Suprapubic skin (tissue), 4 donors: ENCODE data around the gene GFY. TPM values are rescaled to one million over a fixed set of nuclear protein-coding genes. Genes with fewer than 3 reads are reported as not detected.
A peak's percentile ranks its signal among the peaks of the same experiment; 100 is the strongest.

ENCODE experiments used
- DNase-seq, 2 donors: peaks; one replicate each; pipeline ENCODE4 v3.0.0-alpha.2; 2019; ENCODE audit warnings: low spot score in 2 of 2
- H3K27ac ChIP-seq: fragments of 200-600 bp; sonication (generic); one replicate; pipeline ENCODE4 v1.5.1; 2019
- H3K27me3 ChIP-seq: fragments of 200-600 bp; sonication (generic); one replicate; pipeline ENCODE4 v1.5.1; 2019
- H3K36me3 ChIP-seq: fragments of 200-600 bp; sonication (generic); one replicate; pipeline ENCODE4 v1.5.1; 2019
- H3K4me1 ChIP-seq: fragments of 200-600 bp; sonication (generic); one replicate; pipeline ENCODE4 v1.5.1; 2019
- H3K4me3 ChIP-seq: fragments of 200-600 bp; sonication (generic); one replicate; pipeline ENCODE4 v1.5.1; 2019; ENCODE audit warnings: mild to moderate bottlenecking
- H3K9me3 ChIP-seq: fragments of 200-600 bp; sonication (generic); one replicate; pipeline ENCODE4 v1.5.1; 2019
- CTCF ChIP-seq, 2 donors: fragments of 200-600 bp in 1 of 2; fragments of 450-650 bp in 1 of 2; sonication (generic) in 1 of 2; IDR thresholded peaks; one replicate each; pipeline ENCODE4 v1.5.1; 2016 to 2019; ENCODE audit warnings: antibody characterized with exemption in 2 of 2, mild to moderate bottlenecking in 1 of 2, moderate library complexity in 1 of 2
- EP300 ChIP-seq: sonication (generic); formaldehyde crosslinking; IDR thresholded peaks from one replicate; pipeline ENCODE4 v1.6.1; 2017; ENCODE audit warnings: antibody characterized with exemption
- POLR2A ChIP-seq, 2 donors: fragments of 450-650 bp; IDR thresholded peaks; one replicate each; pipeline ENCODE4 v1.6.1; 2017; ENCODE audit warnings: antibody characterized with exemption in 2 of 2, mild to moderate bottlenecking in 2 of 2, moderate library complexity in 2 of 2
- POLR2AphosphoS5 ChIP-seq, 3 donors: sonication (generic); formaldehyde crosslinking; IDR thresholded peaks; one replicate each; pipeline ENCODE4 v1.6.1; 2017; ENCODE audit warnings: antibody characterized with exemption in 3 of 3
- WGBS: methylation state at CpG from one replicate; pipeline ENCODE4 v1.1.5; 2018; 5-methylcytosine and 5-hydroxymethylcytosine counted together
- total RNA-seq, 4 donors: library from RNA; depleted of rRNA; stranded (reverse); fragments of >200 nt; gene quantifications; one replicate each; pipeline ENCODE4 v1.1.0, GENCODE V29; 2016

The GFY gene
- total RNA-seq, 4 donors from 2014 or later, result not detected

GRCh38 chr19:49421039-49421877 lies 3.9 kb upstream of the GFY start:
- H3K4me3 ChIP-seq, result no peak overlapping the region
- TF ChIP-seq POLR2AphosphoS5 (IDR thresholded peaks at IDR 0.05), result no peak
- TF ChIP-seq EP300, result no peak
- no peak for TF ChIP-seq CTCF (IDR thresholded peaks at IDR 0.05)
- no peak for TF ChIP-seq POLR2A (IDR thresholded peaks at IDR 0.05)
- H3K27ac ChIP-seq, result no peak overlapping the region
- no peaks in the 10 kb centered on the region for H3K9me3 ChIP-seq
- peaks cover 99% of the 10 kb centered on the region for H3K27me3 ChIP-seq
- peaks cover 31% of the 10 kb centered on the region for H3K4me1 ChIP-seq
- WGBS, result 10% methylated on average over 45 of the region's 48 CpGs
- DNase-seq, result no peak
- H3K36me3 ChIP-seq, result no peaks in the 10 kb centered on the region

GRCh38 chr19:49421878-49422202 lies 3.3 kb upstream of the GFY start:
- no peaks in the 10 kb centered on the region for H3K9me3 ChIP-seq
- TF ChIP-seq CTCF (IDR thresholded peaks at IDR 0.05), result no peak
- no peak overlapping the region for H3K4me3 ChIP-seq
- no peaks in the 10 kb centered on the region for H3K36me3 ChIP-seq
- no peak overlapping the region for H3K27ac ChIP-seq
- H3K4me1 ChIP-seq, result peaks cover 31% of the 10 kb centered on the region
- WGBS, result 32% methylated on average over 3 of the region's 3 CpGs
- no peak for DNase-seq
- peaks cover 99% of the 10 kb centered on the region for H3K27me3 ChIP-seq

GRCh38 chr19:49422407-49423070 lies 2.6 kb upstream of the GFY start:
- H3K36me3 ChIP-seq, result no peaks in the 10 kb centered on the region
- no peaks in the 10 kb centered on the region for H3K9me3 ChIP-seq
- peak in 1 of 2 donors; percentile 77 for DNase-seq
- H3K27me3 ChIP-seq, result peaks cover 100% of the 10 kb centered on the region
- H3K27ac ChIP-seq, result no peak overlapping the region
- peaks cover 31% of the 10 kb centered on the region for H3K4me1 ChIP-seq
- TF ChIP-seq POLR2AphosphoS5 (IDR thresholded peaks at IDR 0.05) (no peak), CTCF (IDR thresholded peaks at IDR 0.05) (peak in 1 of 2 donors; percentile 67), EP300 (no peak)
- 2% methylated on average over 43 of the region's 58 CpGs for WGBS
- peak overlapping the region; percentile 33 for H3K4me3 ChIP-seq

- Histone ChIP-seq H3K4me1 (peaks cover 38% of the 10 kb centered on the region), H3K27ac (no peak within 1 kb of the TSS), H3K4me3 (peak within 1 kb of the TSS; percentile 33), H3K9me3 (no peaks in the 10 kb centered on the region), H3K36me3 (no peaks in the 10 kb centered on the region), H3K27me3 (peaks cover 100% of the 10 kb centered on the region)
- DNase-seq, result peak in 1 of 2 donors; percentile 72
- WGBS, result 10% methylated on average over 25 of the region's 42 CpGs
- TF ChIP-seq POLR2AphosphoS5 (IDR thresholded peaks at IDR 0.05) (no peak), EP300 (no peak), CTCF (IDR thresholded peaks at IDR 0.05) (no peak), POLR2A (IDR thresholded peaks at IDR 0.05) (no peak)
Measured at GRCh38 chr19:49423071-49423984, 1.9 kb upstream of the GFY start, which contains the start of gene PTH2. Gene PTH2 (minus strand): TSS chr19:49423441. CDS start chr19:49423339, 102 bp downstream.

GRCh38 chr19:49423985-49424303 lies 1.2 kb upstream of the GFY start:
- no peak for DNase-seq
- Histone ChIP-seq H3K36me3 (no peaks in the 10 kb centered on the region), H3K4me1 (peaks cover 40% of the 10 kb centered on the region), H3K27me3 (peaks cover 100% of the 10 kb centered on the region), H3K9me3 (no peaks in the 10 kb centered on the region), H3K27ac (no peak overlapping the region), H3K4me3 (no peak overlapping the region)
- TF ChIP-seq CTCF (IDR thresholded peaks at IDR 0.05) (no peak), EP300 (no peak), POLR2AphosphoS5 (IDR thresholded peaks at IDR 0.05) (no peak), POLR2A (IDR thresholded peaks at IDR 0.05) (no peak)
- WGBS, result 22% methylated on average over 3 of the region's 3 CpGs
